Body of pancreas (tissue), 4 donors: ENCODE results near the gene UBR3. TPM values are rescaled to one million over a fixed set of nuclear protein-coding genes. Genes with fewer than 3 reads are reported as not detected.
A peak's percentile ranks its signal among the peaks of the same experiment; 100 is the strongest.
"Not testable (repeated sequence)": the region's sequence is repeated elsewhere in the genome, so short reads cannot be mapped to it uniquely, and the experiment has no call there.

Experiments
- ATAC-seq: fragments of 150-250 bp; one replicate; pipeline ENCODE4 v1.9.1; 2016
- DNase-seq, 4 donors: peaks; one replicate each; pipeline ENCODE4 v3.0.0-alpha.2; 2019
- H3K27ac ChIP-seq, 4 donors: fragments of 200-600 bp; sonication (generic); 1 replicate in 3 of 4; 2 replicates in 1 of 4; pipeline versions ENCODE4 v1.5.1 to v1.6.1; 2016 to 2019; ENCODE audit warnings: mild to moderate bottlenecking in 1 of 4, mixed read lengths in 1 of 4, moderate library complexity in 1 of 4
- H3K27me3 ChIP-seq, 2 donors: fragments of 200-600 bp; sonication (generic); one replicate each; pipeline ENCODE4 v1.6.0; 2016; ENCODE audit warnings: mild to moderate bottlenecking in 1 of 2
- H3K36me3 ChIP-seq, 2 donors: fragments of 200-600 bp; sonication (generic); replicated peaks in 1 of 2; 2 replicates each; pipeline ENCODE4 v1.5.1; 2016; ENCODE audit warnings: low read depth in 2 of 2; ENCODE audit not compliant: insufficient read depth in 1 of 2
- H3K4me1 ChIP-seq: fragments of 200-600 bp; sonication (generic); one replicate; pipeline ENCODE4 v1.6.0; 2016
- H3K4me3 ChIP-seq, 2 donors: fragments of 200-600 bp; sonication (generic); 1 replicate in 1 of 2; 2 replicates in 1 of 2; pipeline ENCODE4 v1.5.1; 2016 to 2019
- H3K9me3 ChIP-seq, 3 donors: fragments of 200-600 bp; sonication (generic); 1 replicate in 2 of 3; 2 replicates in 1 of 3; pipeline ENCODE4 v1.5.1; 2016
- POLR2A ChIP-seq, 3 donors: fragments of 450-650 bp; IDR thresholded peaks; one replicate each; pipeline ENCODE4 v1.6.1; 2016; ENCODE audit warnings: antibody characterized with exemption in 3 of 3, mild to moderate bottlenecking in 2 of 3
- WGBS, 2 donors: methylation state at CpG; one replicate each; pipeline ENCODE4 v1.1.5; 2017; 5-methylcytosine and 5-hydroxymethylcytosine counted together
- intact Hi-C: fragments of 100-400 bp; cut with DNase I; formaldehyde crosslinking; loops from one replicate; pipeline ENCODE4 v1.15.1; 2023
- total RNA-seq, 2 donors: library from RNA; depleted of rRNA; stranded (reverse); fragments of >200 nt; gene quantifications; one replicate each; pipeline ENCODE4 v1.1.0, GENCODE V29; 2016
- TF ChIP-seq, protein P1 (sequence below), 7 experiments: fragments of 450-650 bp in 4 of 7; fragments of 200-600 bp in 3 of 7; sonication (generic) in 3 of 7; IDR thresholded peaks; one replicate each; pipeline ENCODE4 v1.5.1; 2016 to 2019; ENCODE audit warnings: antibody characterized with exemption in 7 of 7

UBR3 gene
- total RNA-seq, 2 donors from 2014 or later: 30.1 to 52.1 TPM

DNA sequence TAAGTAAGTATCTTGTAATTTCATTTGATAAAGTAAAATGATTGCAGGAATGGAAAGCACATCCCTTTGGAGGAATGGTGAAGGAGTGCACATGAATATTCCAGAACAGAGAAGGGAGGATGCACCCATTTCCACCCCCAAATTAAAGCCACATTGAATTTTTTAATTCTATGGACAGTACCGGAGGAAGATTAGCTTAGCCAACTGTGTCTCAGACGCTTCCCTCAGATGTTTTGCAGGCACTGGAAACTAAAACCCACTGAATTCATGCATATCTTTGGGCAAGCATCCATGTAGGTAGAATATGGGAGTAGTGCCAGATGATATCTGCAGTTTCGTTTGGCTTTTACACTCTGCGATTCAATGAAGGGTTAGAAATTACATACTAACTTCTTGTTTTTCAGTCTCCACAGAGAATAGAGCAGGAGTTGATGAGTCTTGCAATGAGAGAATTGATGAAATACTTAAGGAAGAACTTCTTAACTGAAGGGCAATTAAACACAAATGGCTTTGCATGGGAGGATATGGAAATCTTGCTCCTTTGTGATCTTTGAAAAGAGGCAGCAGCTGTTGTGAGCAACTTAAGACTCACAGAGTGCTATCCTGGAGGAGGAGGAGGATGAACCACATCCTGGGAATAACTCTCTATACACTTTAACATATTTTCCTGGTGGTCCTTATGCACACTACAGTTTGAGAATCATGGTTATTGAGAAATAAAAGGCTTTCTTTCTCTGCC, 279.0 kb downstream of the UBR3 start:
- Histone ChIP-seq H3K4me3 (no peak overlapping the region), H3K27ac (no peak overlapping the region), H3K4me1 (no peaks in the 10 kb centered on the region), H3K9me3 (no peaks in the 10 kb centered on the region), H3K36me3 (no peaks in the 10 kb centered on the region), H3K27me3 (no peaks in the 10 kb centered on the region)
- 34 to 40% methylated on average over 4 of the region's 4 CpGs for WGBS, 2 donors
- intact Hi-C loops: no loop called here
- ATAC-seq (no peak), DNase-seq (no peak)
- TF ChIP-seq, protein P1, sequence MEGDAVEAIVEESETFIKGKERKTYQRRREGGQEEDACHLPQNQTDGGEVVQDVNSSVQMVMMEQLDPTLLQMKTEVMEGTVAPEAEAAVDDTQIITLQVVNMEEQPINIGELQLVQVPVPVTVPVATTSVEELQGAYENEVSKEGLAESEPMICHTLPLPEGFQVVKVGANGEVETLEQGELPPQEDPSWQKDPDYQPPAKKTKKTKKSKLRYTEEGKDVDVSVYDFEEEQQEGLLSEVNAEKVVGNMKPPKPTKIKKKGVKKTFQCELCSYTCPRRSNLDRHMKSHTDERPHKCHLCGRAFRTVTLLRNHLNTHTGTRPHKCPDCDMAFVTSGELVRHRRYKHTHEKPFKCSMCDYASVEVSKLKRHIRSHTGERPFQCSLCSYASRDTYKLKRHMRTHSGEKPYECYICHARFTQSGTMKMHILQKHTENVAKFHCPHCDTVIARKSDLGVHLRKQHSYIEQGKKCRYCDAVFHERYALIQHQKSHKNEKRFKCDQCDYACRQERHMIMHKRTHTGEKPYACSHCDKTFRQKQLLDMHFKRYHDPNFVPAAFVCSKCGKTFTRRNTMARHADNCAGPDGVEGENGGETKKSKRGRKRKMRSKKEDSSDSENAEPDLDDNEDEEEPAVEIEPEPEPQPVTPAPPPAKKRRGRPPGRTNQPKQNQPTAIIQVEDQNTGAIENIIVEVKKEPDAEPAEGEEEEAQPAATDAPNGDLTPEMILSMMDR (IDR thresholded peaks at IDR 0.05): no peak
- no peak for TF ChIP-seq POLR2A (IDR thresholded peaks at IDR 0.05)

DNA sequence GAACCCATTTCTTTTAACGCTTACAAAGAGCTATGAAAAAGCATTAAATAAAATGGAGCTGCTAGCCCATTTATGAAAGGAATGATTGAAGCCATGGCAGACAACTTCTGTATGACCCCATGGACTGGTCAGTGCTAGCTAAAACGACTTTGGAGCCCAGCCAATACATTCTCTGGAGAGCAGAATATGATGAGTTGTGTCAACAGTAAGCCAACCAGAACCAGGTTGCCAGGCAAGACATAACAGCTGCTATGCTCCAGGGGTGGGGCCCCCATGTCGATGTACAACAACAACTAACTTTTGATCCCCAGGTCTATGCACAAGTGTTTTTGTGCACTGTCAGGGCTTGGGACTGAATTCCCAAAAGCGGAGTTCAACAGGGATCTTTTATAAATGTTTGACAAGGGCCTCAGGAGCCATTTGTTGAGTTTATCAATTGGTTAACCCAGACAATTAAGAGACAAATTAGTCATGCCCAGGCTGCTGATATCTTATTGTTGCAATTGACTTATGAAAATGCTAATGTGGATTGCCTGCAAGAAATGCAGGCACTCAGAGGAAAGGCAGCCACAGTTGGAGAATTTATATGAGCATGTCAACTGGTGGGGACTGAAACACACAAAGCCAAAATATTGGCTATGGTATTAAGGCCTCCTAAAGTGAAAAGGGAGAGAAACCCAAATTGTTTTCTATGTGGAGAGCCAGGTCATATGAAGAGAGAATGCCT, 286.1 kb downstream of the UBR3 start:
- no peak overlapping the region for H3K27ac ChIP-seq
- ATAC-seq: no peak
- intact Hi-C loops: no loop called here

DNA sequence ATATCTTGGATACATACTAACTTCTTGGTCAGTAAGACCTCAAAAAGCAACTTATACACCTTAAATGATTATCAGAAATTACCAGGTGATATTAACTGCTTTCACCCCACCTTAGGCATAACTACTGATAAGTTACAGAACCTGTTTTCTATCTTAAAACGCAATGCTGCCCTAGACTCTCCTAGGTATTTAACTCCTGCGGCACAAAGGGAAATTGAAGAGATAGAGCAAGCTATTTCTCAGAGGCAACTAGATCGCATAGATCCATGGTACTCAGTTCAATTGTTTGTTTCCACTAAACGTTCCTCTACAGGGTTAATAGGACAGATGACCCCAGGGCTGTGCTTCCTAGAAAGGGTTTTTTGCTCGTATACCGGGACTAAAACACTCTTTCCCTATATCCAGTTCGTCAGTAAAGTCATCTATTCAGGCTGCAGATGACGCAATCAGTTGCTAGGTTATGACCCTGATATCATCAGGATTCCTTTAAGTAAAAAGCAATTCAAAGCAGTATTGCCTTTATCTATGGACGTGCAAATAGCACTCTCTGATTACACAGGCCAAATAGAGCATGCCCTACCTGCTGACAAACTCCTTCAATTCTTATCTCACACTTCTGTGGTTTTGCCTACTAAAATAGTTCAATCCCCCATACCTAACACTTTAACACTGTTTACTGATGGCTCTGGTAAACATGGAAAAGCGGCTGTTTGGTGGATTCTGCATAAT, 288.4 kb downstream of the UBR3 start:
- 35 to 53% methylated on average over 10 of the region's 10 CpGs for WGBS, 2 donors
- Histone ChIP-seq H3K4me3 (no peak overlapping the region), H3K36me3 (no peaks in the 10 kb centered on the region), H3K4me1 (no peaks in the 10 kb centered on the region), H3K27ac (no peak overlapping the region), H3K27me3 (no peaks in the 10 kb centered on the region), H3K9me3 (no peaks in the 10 kb centered on the region)
- intact Hi-C loops: no loop called here
- DNase-seq (no peak), ATAC-seq (no peak)
- TF ChIP-seq, protein P1 (IDR thresholded peaks at IDR 0.05): no peak
- TF ChIP-seq POLR2A (IDR thresholded peaks at IDR 0.05): no peak

More for the DNA sequence above, 286.1 kb downstream of the UBR3 start:
- H3K27me3 ChIP-seq: no peaks in the 10 kb centered on the region
- H3K4me3 ChIP-seq: no peak overlapping the region
- H3K9me3 ChIP-seq: no peaks in the 10 kb centered on the region
- WGBS, 2 donors: 66 to 70% methylated on average over 4 of the region's 4 CpGs
- no peaks in the 10 kb centered on the region for H3K4me1 ChIP-seq
- no peak for TF ChIP-seq POLR2A (IDR thresholded peaks at IDR 0.05)
- TF ChIP-seq, protein P1 (IDR thresholded peaks at IDR 0.05): no peak
- peak in 3 of 4 donors; percentile 27 to 44 (median 29) for DNase-seq
- H3K36me3 ChIP-seq: no peaks in the 10 kb centered on the region

DNA sequence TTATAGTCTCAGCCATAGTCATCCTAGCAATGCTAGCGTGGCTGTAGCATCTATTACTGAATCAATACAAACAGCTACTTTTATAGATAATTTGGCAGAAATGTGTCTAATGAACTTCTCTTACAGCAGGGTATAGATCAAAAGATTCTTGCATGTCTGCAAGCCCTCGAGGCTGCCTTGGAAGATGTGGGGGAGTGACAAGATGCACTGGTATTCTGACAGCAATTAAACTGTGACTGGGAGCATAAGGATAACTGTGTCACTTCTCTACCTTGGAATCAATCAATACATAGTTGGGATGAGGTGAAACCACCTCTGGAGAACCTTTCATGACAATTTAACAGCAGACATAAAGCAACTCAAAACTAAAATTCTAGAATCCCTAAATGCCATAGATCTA, 291.4 kb downstream of the UBR3 start:
- no peak for ATAC-seq
- Histone ChIP-seq H3K27me3 (no peaks in the 10 kb centered on the region), H3K4me1 (no peaks in the 10 kb centered on the region), H3K27ac (no peak overlapping the region), H3K36me3 (no peaks in the 10 kb centered on the region), H3K9me3 (no peaks in the 10 kb centered on the region), H3K4me3 (no peak overlapping the region)
- 68 to 70% methylated on average over 2 of the region's 2 CpGs for WGBS, 2 donors
- DNase-seq: no peak
- intact Hi-C loops: no loop called here
- no peak for TF ChIP-seq POLR2A (IDR thresholded peaks at IDR 0.05)
- TF ChIP-seq, protein P1 (IDR thresholded peaks at IDR 0.05): no peak

DNA sequence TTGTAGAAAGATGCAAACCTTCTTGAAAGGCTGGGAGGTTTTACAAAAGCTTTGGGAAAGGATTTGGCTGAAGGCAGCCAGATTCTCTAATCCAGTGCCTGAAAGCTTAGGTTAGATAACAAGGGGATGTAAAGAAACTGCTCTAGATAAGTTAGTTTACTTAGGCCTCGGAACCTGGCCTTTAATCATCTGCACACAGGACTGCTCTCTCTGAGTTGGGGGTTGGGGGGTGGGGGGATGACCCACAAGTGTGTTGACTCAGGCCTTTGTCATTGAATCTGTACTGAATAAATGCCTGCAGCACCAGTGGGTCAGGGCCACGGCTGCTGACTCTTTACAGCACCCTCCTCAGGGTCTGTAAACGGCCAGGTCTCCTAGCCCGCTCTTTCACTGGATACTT, 292.1 kb downstream of the UBR3 start:
- H3K27me3 ChIP-seq, H3K27ac ChIP-seq, H3K9me3 ChIP-seq, H3K4me1 ChIP-seq, H3K36me3 ChIP-seq, intact Hi-C loops, ATAC-seq, H3K4me3 ChIP-seq, DNase-seq: not testable (repeated sequence)
- 52 to 81% methylated on average over 4 of the region's 4 CpGs for WGBS, 2 donors
